ENCODE results near the gene HLA-DMA.

The HLA-DMA gene

GRCh38 chr6:32920715-32921114 is 32.2 kb downstream of the HLA-DMA start:
- DNase-seq = no peak

GRCh38 chr6:32912951-32913350 is 39.9 kb downstream of the HLA-DMA start:
- no peak for DNase-seq

- DNase-seq = no peak
These were observed 44.0 kb downstream of the HLA-DMA start for GRCh38 chr6:32908897-32909296.

DNA sequence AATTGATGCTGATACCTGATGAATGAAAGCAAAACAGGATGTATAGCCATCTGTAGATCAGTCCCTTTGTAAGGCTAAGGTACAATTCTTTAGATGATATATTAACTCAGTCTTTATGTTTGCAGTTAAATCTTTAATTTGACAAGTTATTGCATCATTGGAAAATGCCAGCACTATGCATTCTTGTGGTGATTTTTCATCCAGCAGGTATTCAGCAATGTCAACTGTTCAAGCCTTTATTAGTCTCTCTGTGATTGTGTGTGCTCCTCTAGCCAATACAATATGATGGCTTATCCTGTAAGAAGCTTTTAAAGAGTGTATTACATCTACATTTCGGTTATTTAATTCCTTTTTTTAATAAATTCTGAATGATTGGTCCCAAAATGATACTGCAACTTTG is 46.4 kb downstream of the HLA-DMA start:
- DNase-seq = no peak

DNA sequence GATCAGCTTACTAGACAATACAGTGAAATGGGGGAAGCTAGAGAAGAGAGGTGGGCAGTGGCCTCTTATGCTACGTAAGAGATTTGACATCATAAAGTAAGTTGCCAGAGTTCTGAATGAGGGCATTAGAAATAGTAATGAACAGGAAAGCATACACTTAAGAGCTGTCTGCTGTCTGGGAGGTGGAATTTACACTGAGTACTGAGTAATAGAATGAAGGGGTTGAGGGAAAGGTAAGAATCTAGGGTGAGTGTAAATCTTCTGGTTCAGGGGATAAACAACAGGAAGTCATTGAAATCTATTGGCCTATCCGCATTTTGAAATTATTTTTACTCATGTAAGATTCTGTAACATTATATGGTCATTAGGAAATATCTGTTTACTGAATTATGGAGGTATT is 47.8 kb downstream of the HLA-DMA start:
- DNase-seq = no peak

- no peak for DNase-seq
These were observed 48.9 kb downstream of the HLA-DMA start for GRCh38 chr6:32903952-32904351.
